ENCODE data around the gene PDZD4. TPM values are rescaled to one million over a fixed set of nuclear protein-coding genes. Genes with fewer than 3 reads are reported as not detected.

The PDZD4 gene
- total RNA-seq, 5 donors from 2014 or later (not counting 1 experiment from before 2014, with no cell fraction given): 3.7 to 51.3 (median 9.0) TPM

Other genes with a start within 250 kb of the PDZD4 start
- 10 to 100 TPM; 12.5 to 29.8 (median 25.5) TPM for gene CCNQ, start 231.4 kb downstream of the PDZD4 start, total RNA-seq
- gene DUSP9, start 183.3 kb downstream of the PDZD4 start, total RNA-seq: under 1 TPM in 2 of 5 donors, not detected in 3; 0.13 to 0.19 TPM
- gene PNCK, start 156.7 kb downstream of the PDZD4 start, total RNA-seq: 1 to 10 TPM in 1 of 5 donors, not detected in 4; 1.0 TPM
- 1 to 10 TPM in 4 of 5 donors, under 1 TPM in 1; 0.89 to 2.3 (median 1.9) TPM for gene SLC6A8, start 142.6 kb downstream of the PDZD4 start, total RNA-seq
- 100 to 1,000 TPM in 4 of 5 donors, 10 to 100 TPM in 1; 90.1 to 124 (median 107) TPM for gene BCAP31, start 106.2 kb downstream of the PDZD4 start, total RNA-seq
- gene ABCD1, start 105.7 kb downstream of the PDZD4 start, total RNA-seq: 10 to 100 TPM in 1 of 5 donors, 1 to 10 TPM in 4; 6.9 to 10.7 (median 7.9) TPM
- under 1 TPM in 4 of 5 donors, not detected in 1; 0.28 to 0.47 (median 0.43) TPM for gene PLXNB3, start 66.3 kb downstream of the PDZD4 start, total RNA-seq
- gene SRPK3, start 49.5 kb downstream of the PDZD4 start, total RNA-seq: not detected
- gene IDH3G, start 36.2 kb downstream of the PDZD4 start, total RNA-seq: 10 to 100 TPM; 47.7 to 54.6 (median 51.8) TPM
- gene SSR4, start 35.9 kb downstream of the PDZD4 start, total RNA-seq: 100 to 1,000 TPM; 179 to 221 (median 209) TPM
- 1 to 10 TPM; 1.4 to 6.0 (median 4.0) TPM for gene L1CAM, start 55.6 kb upstream of the PDZD4 start, total RNA-seq
- gene AVPR2, start 74.1 kb upstream of the PDZD4 start, total RNA-seq: not detected
- gene ARHGAP4, start 95.7 kb upstream of the PDZD4 start, total RNA-seq: 100 to 1,000 TPM; 420 to 485 (median 468) TPM
- 10 to 100 TPM; 53.3 to 98.2 (median 80.0) TPM for gene NAA10, start 104.5 kb upstream of the PDZD4 start, total RNA-seq
- gene RENBP, start 114.1 kb upstream of the PDZD4 start, total RNA-seq: 10 to 100 TPM; 10.2 to 23.5 (median 19.5) TPM
- gene HCFC1, start 141.3 kb upstream of the PDZD4 start, total RNA-seq: 10 to 100 TPM; 67.1 to 73.4 (median 69.2) TPM
- gene TMEM187, start 142.2 kb upstream of the PDZD4 start, total RNA-seq: 10 to 100 TPM in 3 of 5 donors, 1 to 10 TPM in 2; 4.0 to 16.9 (median 14.1) TPM
- 100 to 1,000 TPM in 1 of 5 donors, 10 to 100 TPM in 4; 66.5 to 102 (median 85.0) TPM for gene IRAK1, start 189.4 kb upstream of the PDZD4 start, total RNA-seq